ENCODE data around the gene DLEU7. TPM values are rescaled to one million over a fixed set of nuclear protein-coding genes. Genes with fewer than 3 reads are reported as not detected.

DLEU7 gene
- total and polyA plus RNA-seq, 2 donors (not counting 1 experiment from before 2014, with no cell fraction given) = 0.07 to 0.25 TPM

DNA sequence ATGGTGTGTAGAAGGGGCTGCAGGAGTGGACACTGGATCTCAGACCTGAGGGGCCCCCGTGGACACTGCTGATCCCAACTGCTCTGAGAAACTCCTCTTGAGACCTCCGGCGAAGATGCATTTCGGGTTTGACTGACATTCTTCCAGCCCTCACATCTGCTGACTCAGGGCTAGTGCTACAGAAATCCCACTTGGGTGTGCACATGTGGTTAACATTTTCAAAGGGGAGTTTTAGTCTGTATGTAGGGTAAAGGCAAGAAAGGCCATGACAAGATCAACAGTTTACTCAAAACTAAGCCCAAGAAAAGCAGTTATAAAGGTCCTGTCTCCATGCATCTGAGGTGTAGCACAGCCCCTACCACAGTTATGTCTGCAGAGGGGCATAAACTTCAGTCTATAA is 31.2 kb downstream of the DLEU7 start:
- POLR2A ChIA-PET = interaction anchor here (0.6 to 2.0 kb wide), 2 partner anchors 9 to 97 kb away, joined by 3 to 5 read pairs; partner anchors contain the start of gene RNASEH2B
- Mint-ChIP-seq H3K27ac (peak overlapping the region; percentile 88), H3K4me1 (peaks cover 40% of the 10 kb centered on the region), H3K27me3 (no peaks in the 10 kb centered on the region), H3K9me3 (ENCODE audit: insufficient read depth) (no peaks in the 10 kb centered on the region), H3K4me3 (peak overlapping the region; percentile 60)
- H3K4me1 ChIP-seq (ENCODE audit: control insufficient read depth in 2 of 2, insufficient read depth in 2 of 2, low read length in 2 of 2) = peaks cover 28 to 29% of the 10 kb centered on the region in 2 donors
- no peaks in the 10 kb centered on the region for H3K27me3 ChIP-seq (replicated peaks in 1 of 4; ENCODE audit: control extremely low read depth in 1 of 4, control insufficient read depth in 3 of 4, insufficient read depth in 4 of 4, low read length in 3 of 4)
- CTCF ChIA-PET = interaction anchor here (0.6 to 2.4 kb wide), 13 partner anchors 9 to 1205 kb away, joined by 3 to 8 read pairs (median 3); partner anchors contain the start of gene TRIM13
- H3K79me2 ChIP-seq (ENCODE audit: control insufficient read depth, insufficient read depth, low read length) = no peaks in the 10 kb centered on the region
- DNase-seq (no peak), ATAC-seq (ENCODE audit: low read depth) (no peak)
- H3K4me3 ChIP-seq (ENCODE audit: control extremely low read depth in 1 of 5, extremely low read depth in 1 of 5, insufficient read depth in 1 of 5, low read depth in 2 of 5, low read length in 4 of 5) = no peak overlapping the region
- intact Hi-C loops (cut with micrococcal nuclease) = loop anchor here (5.0 kb wide), 1 partner anchor 80 kb away; no protein-coding TSS in a partner anchor
- peak overlapping the region; percentile 5 to 89 for H3K27ac ChIP-seq (ENCODE audit: low read length in 2 of 2)
- WGBS (ENCODE audit: insufficient coverage) = no CpG with 5 or more reads among the region's 4 CpGs
- H2AFZ ChIP-seq (ENCODE audit: insufficient read depth, low read depth, low read length, poor library complexity, severe bottlenecking) = peak overlapping the region; percentile 29
- peak overlapping the region; percentile 7 for H3K4me2 ChIP-seq (replicated peaks; ENCODE audit: low read depth, low read length, poor library complexity, severe bottlenecking)
- H3K9ac ChIP-seq (ENCODE audit: low read length) = no peak overlapping the region
- TF ChIP-seq CTCF (IDR thresholded peaks at IDR 0.05) (no peak), EZH2 (IDR thresholded peaks at IDR 0.05; ENCODE audit: borderline replicate concordance, insufficient read depth, low read depth, low read length, poor library complexity, severe bottlenecking) (no peak)
- no peaks in the 10 kb centered on the region for H3K9me3 ChIP-seq (ENCODE audit: control extremely low read depth in 1 of 3, control insufficient read depth in 2 of 3, insufficient read depth in 1 of 3, low read length in 2 of 3)
- no peaks in the 10 kb centered on the region for H4K20me1 ChIP-seq (ENCODE audit: control insufficient read depth, insufficient read depth, low read length, poor library complexity, severe bottlenecking)
- H3K36me3 ChIP-seq (replicated peaks in 1 of 2; ENCODE audit: control extremely low read depth in 1 of 2, control insufficient read depth in 1 of 2, extremely low read depth in 1 of 2, insufficient read depth in 2 of 2, low read length in 1 of 2) = no peaks in the 10 kb centered on the region

DNA sequence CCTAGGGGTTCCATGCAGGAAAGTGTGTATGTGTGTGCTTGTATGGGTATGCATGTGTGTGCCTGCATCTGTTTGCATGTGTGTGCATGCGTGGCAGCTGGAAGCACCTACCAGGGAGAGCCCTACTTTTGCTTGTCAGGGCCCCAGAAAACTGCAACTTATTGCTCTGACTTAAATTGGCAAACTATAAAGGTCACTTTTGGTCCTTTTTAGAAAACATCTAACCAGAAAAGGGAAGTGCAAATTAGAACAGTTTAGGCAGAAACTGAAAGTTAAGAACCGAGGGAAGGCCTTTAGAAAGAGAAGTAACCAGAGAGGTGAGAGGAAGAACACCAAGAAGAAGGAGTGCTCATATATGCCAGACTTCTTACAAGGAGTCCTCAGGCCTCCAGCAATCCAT is 32.5 kb downstream of the DLEU7 start:
- ATAC-seq (ENCODE audit: low read depth) (peak; percentile 94), DNase-seq (peak; percentile 76)
- H3K27ac ChIP-seq (ENCODE audit: low read length in 2 of 2) = peak overlapping the region; percentile 78 to 89
- POLR2A ChIA-PET = interaction anchor here (0.7 to 2.6 kb wide), 4 partner anchors 82 to 686 kb away, joined by 3 to 9 read pairs (median 7); partner anchors contain the start of gene RNASEH2B
- TF ChIP-seq EZH2 (IDR thresholded peaks at IDR 0.05; ENCODE audit: borderline replicate concordance, insufficient read depth, low read depth, low read length, poor library complexity, severe bottlenecking) = no peak
- TF ChIP-seq CTCF (IDR thresholded peaks at IDR 0.05) = no peak
- peak overlapping the region; percentile 17 for H3K9ac ChIP-seq (ENCODE audit: low read length)
- no peaks in the 10 kb centered on the region for H3K36me3 ChIP-seq (replicated peaks in 1 of 2; ENCODE audit: control extremely low read depth in 1 of 2, control insufficient read depth in 1 of 2, extremely low read depth in 1 of 2, insufficient read depth in 2 of 2, low read length in 1 of 2)
- Mint-ChIP-seq H3K4me3 (peak overlapping the region; percentile 64), H3K4me1 (peaks cover 40% of the 10 kb centered on the region), H3K27me3 (no peaks in the 10 kb centered on the region), H3K27ac (peak overlapping the region; percentile 77), H3K9me3 (ENCODE audit: insufficient read depth) (no peaks in the 10 kb centered on the region)
- H3K4me2 ChIP-seq (replicated peaks; ENCODE audit: low read depth, low read length, poor library complexity, severe bottlenecking) = peak overlapping the region; percentile 59
- CTCF ChIA-PET = interaction anchor here (0.9 to 3.6 kb wide), 9 partner anchors 10 to 834 kb away, joined by 3 to 26 read pairs (median 8); partner anchors contain the start of gene TRIM13
- H3K4me3 ChIP-seq (ENCODE audit: control extremely low read depth in 1 of 5, extremely low read depth in 1 of 5, insufficient read depth in 1 of 5, low read depth in 2 of 5, low read length in 4 of 5) = peak overlapping the region in 1 of 5 experiments; percentile 32
- no peaks in the 10 kb centered on the region for H3K27me3 ChIP-seq (replicated peaks in 1 of 4; ENCODE audit: control extremely low read depth in 1 of 4, control insufficient read depth in 3 of 4, insufficient read depth in 4 of 4, low read length in 3 of 4)
- 0% methylated on average over 1 of the region's 2 CpGs for WGBS (ENCODE audit: insufficient coverage)
- intact Hi-C loops (cut with micrococcal nuclease) = loop anchor here (2.0 to 5.0 kb wide), 2 partner anchors 81 to 100 kb away; no protein-coding TSS in a partner anchor
- peak overlapping the region; percentile 76 for H2AFZ ChIP-seq (ENCODE audit: insufficient read depth, low read depth, low read length, poor library complexity, severe bottlenecking)
- H3K79me2 ChIP-seq (ENCODE audit: control insufficient read depth, insufficient read depth, low read length) = no peaks in the 10 kb centered on the region
- no peaks in the 10 kb centered on the region for H4K20me1 ChIP-seq (ENCODE audit: control insufficient read depth, insufficient read depth, low read length, poor library complexity, severe bottlenecking)
- H3K9me3 ChIP-seq (ENCODE audit: control extremely low read depth in 1 of 3, control insufficient read depth in 2 of 3, insufficient read depth in 1 of 3, low read length in 2 of 3) = no peaks in the 10 kb centered on the region
- peaks cover 28 to 29% of the 10 kb centered on the region in 2 donors for H3K4me1 ChIP-seq (ENCODE audit: control insufficient read depth in 2 of 2, insufficient read depth in 2 of 2, low read length in 2 of 2)
